Nephron progenitor cell (in vitro differentiated cells): ENCODE data around the gene NRTN.
"Not testable (repeated sequence)": the region's sequence is repeated elsewhere in the genome, so short reads cannot be mapped to it uniquely, and the experiment has no call there.

ENCODE experiments used
- DNase-seq: peaks from one replicate; pipeline ENCODE4 v3.0.0; 2021
- H3K27ac Mint-ChIP-seq: 2 replicates; pipeline ENCODE4 v1.8.0; 2021; ENCODE audit warnings: mild to moderate bottlenecking, moderate library complexity, mixed read lengths
- H3K27me3 Mint-ChIP-seq: 2 replicates; pipeline ENCODE4 v1.8.0; 2021; ENCODE audit warnings: mild to moderate bottlenecking, low read depth, mixed read lengths; ENCODE audit not compliant: poor library complexity
- H3K36me3 Mint-ChIP-seq: 2 replicates; pipeline ENCODE4 v1.8.0; 2021; ENCODE audit warnings: low read depth, mixed read lengths
- H3K4me1 Mint-ChIP-seq: 2 replicates; pipeline ENCODE4 v1.8.0; 2021; ENCODE audit warnings: mixed read lengths
- H3K4me3 Mint-ChIP-seq: 2 replicates; pipeline ENCODE4 v1.8.0; 2021; ENCODE audit warnings: mild to moderate bottlenecking, moderate library complexity, mixed read lengths
- H3K9me3 Mint-ChIP-seq: 2 replicates; pipeline ENCODE4 v1.8.0; 2021; ENCODE audit warnings: mild to moderate bottlenecking, moderate library complexity, mixed read lengths
- CTCF ChIP-seq: fragments of 200-600 bp; sonication (generic); IDR thresholded peaks from 2 replicates; pipeline ENCODE4 v1.5.0; 2021; ENCODE audit warnings: antibody characterized with exemption

NRTN gene

GRCh38 chr19:5851302-5851701, 46.4 kb downstream of the NRTN start, which contains the start of gene FUT3:
Gene FUT3, minus strand, starts transcription at chr19:5851449.
- Mint-ChIP-seq H3K4me1 (peaks cover 23% of the 10 kb centered on the region), H3K27me3 (peaks cover 5% of the 10 kb centered on the region), H3K9me3 (no peaks in the 10 kb centered on the region), H3K4me3 (no peak within 1 kb of the TSS), H3K36me3 (no peaks in the 10 kb centered on the region), H3K27ac (peak within 1 kb of the TSS; percentile 30)
- DNase-seq: no peak
- TF ChIP-seq CTCF: no peak

GRCh38 chr19:5854121-5854520, 49.3 kb downstream of the NRTN start:
- peaks cover 23% of the 10 kb centered on the region for H3K4me1 Mint-ChIP-seq
- H3K27me3 Mint-ChIP-seq, H3K4me3 Mint-ChIP-seq, H3K9me3 Mint-ChIP-seq, H3K27ac Mint-ChIP-seq, DNase-seq, H3K36me3 Mint-ChIP-seq: not testable (repeated sequence)

GRCh38 chr19:5855151-5855550, 50.3 kb downstream of the NRTN start:
- DNase-seq, H3K4me3 Mint-ChIP-seq, H3K9me3 Mint-ChIP-seq, H3K36me3 Mint-ChIP-seq, H3K27ac Mint-ChIP-seq, H3K27me3 Mint-ChIP-seq: not testable (repeated sequence)
- H3K4me1 Mint-ChIP-seq: peaks cover 26% of the 10 kb centered on the region

- Mint-ChIP-seq H3K4me3 (no peak overlapping the region), H3K9me3 (no peaks in the 10 kb centered on the region), H3K4me1 (peaks cover 30% of the 10 kb centered on the region), H3K36me3 (no peaks in the 10 kb centered on the region), H3K27me3 (peaks cover 13% of the 10 kb centered on the region), H3K27ac (no peak overlapping the region)
- no peak for DNase-seq
- no peak for TF ChIP-seq CTCF
Measured at GRCh38 chr19:5857203-5858081, 52.6 kb downstream of the NRTN start.

- Mint-ChIP-seq H3K27me3 (peaks cover 16% of the 10 kb centered on the region), H3K4me1 (peaks cover 34% of the 10 kb centered on the region), H3K4me3 (no peak overlapping the region), H3K27ac (peak overlapping the region; percentile 72), H3K9me3 (no peaks in the 10 kb centered on the region), H3K36me3 (no peaks in the 10 kb centered on the region)
- no peak for DNase-seq
- TF ChIP-seq CTCF: no peak
Measured at GRCh38 chr19:5863030-5863665, 58.3 kb downstream of the NRTN start.

GRCh38 chr19:5864013-5864720, 59.3 kb downstream of the NRTN start:
- no peak for DNase-seq
- Mint-ChIP-seq H3K4me1 (peaks cover 36% of the 10 kb centered on the region), H3K27me3 (peaks cover 16% of the 10 kb centered on the region), H3K9me3 (no peaks in the 10 kb centered on the region), H3K27ac (no peak overlapping the region), H3K36me3 (no peaks in the 10 kb centered on the region), H3K4me3 (no peak overlapping the region)
- no peak for TF ChIP-seq CTCF
